OCI-LY7 (cell line): ENCODE data around the gene PRMT6. TPM values are rescaled to one million over a fixed set of nuclear protein-coding genes. Genes with fewer than 3 reads are reported as not detected.

Source experiments
- BruUV-seq: library from RNA; stranded (reverse); fragments of 400-500 nt; replicated peaks from 2 replicates; lab custom pipeline; 2021; lab: Mats Ljungman, UMichigan
- CTCF ChIA-PET: fragments of 300-600 bp; sonication (Branson Sonifier 250); formaldehyde crosslinking; loops from one replicate; lab custom pipeline; 2022; ENCODE audit warnings: antibody characterized with exemption; ENCODE audit not compliant: unreplicated experiment; lab: Charles Lee
- POLR2A ChIA-PET: fragments of 300-600 bp; sonication (Branson Sonifier 250); formaldehyde crosslinking; loops from one replicate; lab custom pipeline; 2022; ENCODE audit warnings: antibody characterized with exemption; lab: Charles Lee
- DNase-seq: peaks from one replicate; pipeline ENCODE4 v3.0.0-alpha.2; 2015; ENCODE audit warnings: low spot score
- H2AFZ ChIP-seq: fragments of 200-600 bp; sonication (generic), shearing (Covaris generic); 2 replicates; pipeline ENCODE4 v1.6.1; 2014; ENCODE audit warnings: mild to moderate bottlenecking, antibody characterized with exemption, low read length, moderate library complexity
- H3K27ac ChIP-seq: fragments of 200-600 bp; sonication (generic); 2 replicates; pipeline ENCODE4 v1.5.1; 2014; ENCODE audit warnings: mixed run types, low read depth, mild to moderate bottlenecking, moderate library complexity, low read length, inconsistent platforms; ENCODE audit not compliant: poor library complexity, severe bottlenecking
- H3K36me3 ChIP-seq: fragments of 200-600 bp; sonication (generic); 2 replicates; pipeline ENCODE4 v1.6.1; 2014; ENCODE audit warnings: mild to moderate bottlenecking, antibody characterized with exemption, low read length, moderate library complexity, mixed read lengths; ENCODE audit not compliant: insufficient read depth
- H3K4me1 ChIP-seq: fragments of 200-600 bp; sonication (generic); 2 replicates; pipeline ENCODE4 v1.5.1; 2014; ENCODE audit warnings: mild to moderate bottlenecking, low read length; ENCODE audit not compliant: insufficient read depth, poor library complexity, severe bottlenecking
- H3K4me2 ChIP-seq: fragments of 200-600 bp; sonication (generic); 2 replicates; pipeline ENCODE4 v1.6.1; 2014; ENCODE audit warnings: mild to moderate bottlenecking, low read length
- H3K4me3 ChIP-seq: fragments of 200-600 bp; sonication (generic); 2 replicates; pipeline ENCODE4 v1.5.1; 2014; ENCODE audit warnings: mild to moderate bottlenecking, low read depth, low read length; ENCODE audit not compliant: poor library complexity, severe bottlenecking
- H3K79me2 ChIP-seq: fragments of 200-600 bp; sonication (generic); 2 replicates; pipeline ENCODE4 v1.6.1; 2016; ENCODE audit warnings: low read depth, mild to moderate bottlenecking, low read length, moderate library complexity, mixed read lengths; ENCODE audit not compliant: insufficient read depth
- H3K9me2 ChIP-seq: fragments of 200-600 bp; sonication (generic); 2 replicates; pipeline ENCODE4 v1.6.1; 2016; ENCODE audit warnings: mild to moderate bottlenecking, low read length, mixed read lengths; ENCODE audit not compliant: insufficient read depth
- H3K9me3 ChIP-seq: fragments of 200-600 bp; sonication (generic); 2 replicates; pipeline ENCODE4 v1.6.1; 2014; ENCODE audit warnings: mild to moderate bottlenecking, mixed run types, low read length, mixed read lengths
- H4K20me1 ChIP-seq: fragments of 200-600 bp; sonication (generic); 2 replicates; pipeline ENCODE4 v1.6.1; 2014; ENCODE audit warnings: mild to moderate bottlenecking, antibody characterized with exemption, low read length, moderate library complexity, mixed read lengths; ENCODE audit not compliant: insufficient read depth
- CTCF ChIP-seq: fragments of 200-600 bp; sonication (generic); conservative IDR thresholded peaks from 2 replicates; pipeline ENCODE4 v1.5.1; 2014; ENCODE audit warnings: mild to moderate bottlenecking, antibody characterized with exemption, low read length, moderate library complexity, mixed read lengths
- EZH2phosphoT487 ChIP-seq: fragments of 200-600 bp; sonication (generic); IDR thresholded peaks from 2 replicates; pipeline ENCODE4 v1.6.1; 2018; ENCODE audit warnings: low read depth, borderline replicate concordance, mild to moderate bottlenecking, mixed run types, antibody characterized with exemption, low read length, moderate library complexity, mixed read lengths
- intact Hi-C: fragments of 100-400 bp; cut with micrococcal nuclease; formaldehyde crosslinking; loops from one replicate; pipeline ENCODE4 v1.10.0; 2022; ENCODE audit not compliant: unreplicated experiment
- total RNA-seq, 2 experiments: library from RNA; depleted of rRNA in 1 of 2; stranded (reverse); fragments of >200 nt in 1 of 2; shearing (Covaris generic) in 1 of 2; gene quantifications; 2 replicates each; pipeline ENCODE4 v1.2.3, GENCODE V29; 2014 to 2022

Gene PRMT6
- total RNA-seq, 2 experiments from 2014 or later: 41.7 to 42.9 TPM

GRCh38 chr1:107058245-107059032 lies 2.0 kb downstream of the PRMT6 start:
- Histone ChIP-seq H3K36me3 (peaks cover 40% of the 10 kb centered on the region), H3K79me2 (peaks cover 32% of the 10 kb centered on the region), H4K20me1 (peaks cover 17% of the 10 kb centered on the region; the same call in 1 of the 2 replicates), H3K9me2 (no peaks in the 10 kb centered on the region), H3K4me2 (peak overlapping the region; percentile 84), H3K9me3 (no peaks in the 10 kb centered on the region), H3K27ac (peak overlapping the region; percentile 54), H3K4me1 (peaks cover 21% of the 10 kb centered on the region), H3K4me3 (peak overlapping the region; percentile 83), H2AFZ (no peak overlapping the region)
- intact Hi-C loops: loop anchor here (5.0 kb wide), 2 partner anchors 151 to 304 kb away; no protein-coding TSS in a partner anchor
- ChIA-PET CTCF (no interaction called here), POLR2A (interaction anchor here (0.5 to 1.9 kb wide), 4 partner anchors 73 to 991 kb away, joined by 3 to 6 read pairs (median 4); no protein-coding TSS in a partner anchor)
- TF ChIP-seq CTCF (no peak), EZH2phosphoT487 (no peak)
- DNase-seq: peak; percentile 15
- BruUV-seq: TSS peak; percentile 70

- Histone ChIP-seq H2AFZ (no peak overlapping the region), H3K36me3 (peaks cover 40% of the 10 kb centered on the region), H3K4me2 (no peak overlapping the region), H3K9me2 (no peaks in the 10 kb centered on the region), H3K4me1 (peaks cover 15% of the 10 kb centered on the region), H3K27ac (no peak overlapping the region), H3K4me3 (no peak overlapping the region), H3K79me2 (peaks cover 29% of the 10 kb centered on the region), H4K20me1 (peaks cover 17% of the 10 kb centered on the region; the same call in 1 of the 2 replicates), H3K9me3 (no peaks in the 10 kb centered on the region)
- TF ChIP-seq EZH2phosphoT487 (no peak), CTCF (no peak)
- POLR2A ChIA-PET: no interaction called here
- CTCF ChIA-PET: no interaction called here
- BruUV-seq: no TSS peak
- intact Hi-C loops: no loop called here
- no peak for DNase-seq
Observed at GRCh38 chr1:107061886-107062285, 5.4 kb downstream of the PRMT6 start.

- Histone ChIP-seq H3K27ac (no peak overlapping the region), H3K9me2 (no peaks in the 10 kb centered on the region), H3K79me2 (no peaks in the 10 kb centered on the region), H3K36me3 (no peaks in the 10 kb centered on the region), H3K4me2 (no peak overlapping the region), H3K4me3 (no peak overlapping the region), H3K4me1 (no peaks in the 10 kb centered on the region), H2AFZ (no peak overlapping the region), H4K20me1 (no peaks in the 10 kb centered on the region), H3K9me3 (no peaks in the 10 kb centered on the region)
- intact Hi-C loops: no loop called here
- BruUV-seq: no TSS peak
- CTCF ChIA-PET: no interaction called here
- TF ChIP-seq CTCF (no peak), EZH2phosphoT487 (no peak)
- POLR2A ChIA-PET: interaction anchor here (0.6 kb wide), 1 partner anchor 116 kb away, joined by 4 read pairs; no protein-coding TSS in a partner anchor
- no peak for DNase-seq
Observed at GRCh38 chr1:107073493-107073892, 17.0 kb downstream of the PRMT6 start.
